PFSK-1 (cell line): ENCODE data around the gene ZNF618.

Experiments
- FOXP2 ChIP-seq: optimal IDR thresholded peaks from 2 replicates; pipeline ENCODE3; 2011; ENCODE audit warnings: borderline replicate concordance, control low read depth, inconsistent platforms; ENCODE audit not compliant: insufficient read depth; ENCODE audit errors: extremely low read length, extremely low read depth
- POLR2AphosphoS5 ChIP-seq: IDR thresholded peaks from 2 replicates; pipeline ENCODE4 v1.6.1; 2012; ENCODE audit warnings: low read depth, mild to moderate bottlenecking, control low read depth, low read length, moderate library complexity
- REST ChIP-seq, 2 experiments: IDR thresholded peaks; 2 replicates each; pipeline versions ENCODE4 v1.6.1 to v1.8.0; 2011 to 2012; ENCODE audit warnings: low read depth in 2 of 2, low read length in 2 of 2, control low read depth in 1 of 2, inconsistent platforms in 1 of 2, mild to moderate bottlenecking in 1 of 2, moderate library complexity in 1 of 2; ENCODE audit not compliant: insufficient read depth in 1 of 2
- SIN3A ChIP-seq: IDR thresholded peaks from 2 replicates; pipeline ENCODE4 v1.6.1; 2012; ENCODE audit warnings: mild to moderate bottlenecking, low read length, moderate library complexity, borderline replicate concordance; ENCODE audit not compliant: insufficient read depth
- TAF1 ChIP-seq: IDR thresholded peaks from 2 replicates; pipeline ENCODE4 v1.6.1; 2012; ENCODE audit warnings: low read length, control low read depth, borderline replicate concordance; ENCODE audit not compliant: insufficient read depth

Gene ZNF618

GRCh38 chr9:114028646-114029045 lies 152.5 kb downstream of the ZNF618 start:
- no peak for TF ChIP-seq FOXP2

- TF ChIP-seq FOXP2 = no peak
- TF ChIP-seq TAF1 = no peak
- no peak for TF ChIP-seq REST (IDR thresholded peaks at IDR 0.05; ENCODE audit: insufficient read depth in 1 of 2, low read depth in 2 of 2, low read length in 2 of 2)
- no peak for TF ChIP-seq POLR2AphosphoS5
- TF ChIP-seq SIN3A = no peak
Measured at GRCh38 chr9:114029311-114030170, 153.4 kb downstream of the ZNF618 start.

GRCh38 chr9:114030364-114030763 lies 154.3 kb downstream of the ZNF618 start:
- TF ChIP-seq FOXP2 (no peak), SIN3A (no peak), TAF1 (no peak), REST (IDR thresholded peaks at IDR 0.05; ENCODE audit: insufficient read depth in 1 of 2, low read depth in 2 of 2, low read length in 2 of 2) (no peak), POLR2AphosphoS5 (no peak)

GRCh38 chr9:114031037-114031630 lies 155.0 kb downstream of the ZNF618 start:
- no peak for TF ChIP-seq TAF1
- TF ChIP-seq SIN3A = no peak
- TF ChIP-seq FOXP2 = no peak
- TF ChIP-seq POLR2AphosphoS5 = no peak
- TF ChIP-seq REST (IDR thresholded peaks at IDR 0.05; ENCODE audit: insufficient read depth in 1 of 2, low read depth in 2 of 2, low read length in 2 of 2) = no peak

- TF ChIP-seq SIN3A (no peak), TAF1 (no peak), FOXP2 (no peak), REST (IDR thresholded peaks at IDR 0.05; ENCODE audit: insufficient read depth in 1 of 2, low read depth in 2 of 2, low read length in 2 of 2) (no peak), POLR2AphosphoS5 (no peak)
Measured at GRCh38 chr9:114031948-114032840, 156.1 kb downstream of the ZNF618 start.
